Keratinocyte (primary cell): ENCODE data around the gene CPT1B.

Source experiments
- EZH2 ChIP-seq: IDR thresholded peaks from one replicate; pipeline ENCODE4 v1.6.1; 2012; ENCODE audit warnings: inconsistent platforms, mild to moderate bottlenecking, low read length, moderate library complexity
- TF ChIP-seq, protein P1 (sequence below), 3 experiments: IDR thresholded peaks in 1 of 3; conservative IDR thresholded peaks in 1 of 3; optimal IDR thresholded peaks in 1 of 3; 2 replicates in 2 of 3; 3 replicates in 1 of 3; pipeline versions ENCODE3 to v1.5.1; 2011; ENCODE audit warnings: low read length in 3 of 3, mild to moderate bottlenecking in 3 of 3, moderate library complexity in 2 of 3, control low read depth in 1 of 3, inconsistent platforms in 1 of 3; ENCODE audit not compliant: insufficient read depth in 2 of 3; ENCODE audit errors: extremely low read depth in 1 of 3

DNA sequence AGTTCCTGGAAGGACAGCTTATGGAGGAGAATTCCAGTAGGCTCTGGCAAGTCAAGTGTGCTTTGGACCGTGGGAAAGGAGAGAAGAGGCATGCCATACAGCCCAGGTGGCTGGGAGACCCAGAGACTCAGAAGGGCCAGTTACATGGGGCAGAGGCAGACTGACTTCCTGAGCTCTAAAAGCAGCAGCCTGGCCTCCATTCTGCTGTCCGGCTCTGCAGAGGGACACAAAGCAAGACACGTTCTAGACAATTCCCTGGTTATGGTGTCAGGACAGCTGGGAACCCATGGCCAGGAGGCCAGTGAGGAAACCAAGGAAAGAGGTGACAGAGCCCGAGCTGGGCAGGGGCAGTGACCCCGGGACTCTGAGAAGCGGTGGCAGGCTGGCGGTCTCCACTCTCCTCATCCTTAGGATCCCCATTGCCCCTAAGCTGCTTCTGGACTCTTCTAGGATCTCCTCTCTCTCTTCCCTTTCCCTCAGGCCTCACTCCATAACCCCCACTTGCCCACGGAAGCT, 2.7 kb downstream of the CPT1B start:
- TF ChIP-seq, protein P1, sequence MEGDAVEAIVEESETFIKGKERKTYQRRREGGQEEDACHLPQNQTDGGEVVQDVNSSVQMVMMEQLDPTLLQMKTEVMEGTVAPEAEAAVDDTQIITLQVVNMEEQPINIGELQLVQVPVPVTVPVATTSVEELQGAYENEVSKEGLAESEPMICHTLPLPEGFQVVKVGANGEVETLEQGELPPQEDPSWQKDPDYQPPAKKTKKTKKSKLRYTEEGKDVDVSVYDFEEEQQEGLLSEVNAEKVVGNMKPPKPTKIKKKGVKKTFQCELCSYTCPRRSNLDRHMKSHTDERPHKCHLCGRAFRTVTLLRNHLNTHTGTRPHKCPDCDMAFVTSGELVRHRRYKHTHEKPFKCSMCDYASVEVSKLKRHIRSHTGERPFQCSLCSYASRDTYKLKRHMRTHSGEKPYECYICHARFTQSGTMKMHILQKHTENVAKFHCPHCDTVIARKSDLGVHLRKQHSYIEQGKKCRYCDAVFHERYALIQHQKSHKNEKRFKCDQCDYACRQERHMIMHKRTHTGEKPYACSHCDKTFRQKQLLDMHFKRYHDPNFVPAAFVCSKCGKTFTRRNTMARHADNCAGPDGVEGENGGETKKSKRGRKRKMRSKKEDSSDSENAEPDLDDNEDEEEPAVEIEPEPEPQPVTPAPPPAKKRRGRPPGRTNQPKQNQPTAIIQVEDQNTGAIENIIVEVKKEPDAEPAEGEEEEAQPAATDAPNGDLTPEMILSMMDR (optimal IDR thresholded peaks at IDR 0.05 in 1 of 3, IDR thresholded peaks at IDR 0.05 in 1 of 3, conservative IDR thresholded peaks at IDR 0.05 in 1 of 3; ENCODE audit: extremely low read depth in 1 of 3, insufficient read depth in 2 of 3, low read length in 3 of 3) = no peak
- no peak for TF ChIP-seq EZH2
